Lower leg skin (tissue), 3 donors: ENCODE measurements around the gene CHST15.

Experiments used
- POLR2A ChIP-seq, 2 donors: fragments of 450-650 bp; IDR thresholded peaks; one replicate each; pipeline ENCODE4 v1.6.1; 2016 to 2017; ENCODE audit warnings: antibody characterized with exemption in 2 of 2, mild to moderate bottlenecking in 1 of 2, moderate library complexity in 1 of 2
- TF ChIP-seq, protein P1 (sequence below), 3 donors: fragments of 450-650 bp; IDR thresholded peaks; one replicate each; pipeline ENCODE4 v1.5.1; 2016; ENCODE audit warnings: antibody characterized with exemption in 3 of 3, mild to moderate bottlenecking in 3 of 3, moderate library complexity in 2 of 3

DNA sequence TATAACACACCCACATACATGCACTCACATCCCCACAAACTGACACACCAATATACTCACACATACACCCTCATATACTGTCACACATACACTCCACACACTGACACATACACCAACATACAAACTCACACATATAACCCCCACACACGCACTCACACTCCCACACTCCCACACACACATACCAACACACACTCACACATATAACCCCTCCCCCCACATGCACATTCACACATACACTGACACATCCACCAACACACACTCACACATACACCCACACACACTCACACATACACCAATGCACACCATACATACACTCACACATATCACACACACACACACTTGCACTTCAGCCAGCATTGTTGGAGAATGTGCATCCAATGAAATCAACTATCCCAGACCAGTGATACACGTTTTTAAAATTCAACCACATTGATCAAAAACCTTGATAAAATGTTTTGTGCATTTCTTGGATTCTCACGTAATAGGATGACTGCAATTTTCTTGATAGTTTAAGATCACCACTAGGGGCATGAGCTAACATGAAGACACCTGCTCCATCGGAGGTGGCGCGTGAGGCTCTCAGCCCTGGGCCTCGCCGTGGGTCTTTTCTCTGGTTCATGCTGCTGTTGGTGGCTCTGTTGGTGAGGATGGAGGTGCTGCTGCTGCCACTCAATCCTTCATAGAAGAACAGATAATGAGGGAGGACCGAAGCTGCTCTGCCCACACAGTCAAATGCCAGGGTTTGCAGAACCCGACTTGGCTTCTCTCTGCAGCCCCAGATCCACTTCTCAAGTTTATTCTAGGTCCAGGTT lies 32.1 kb upstream of the CHST15 start:
- TF ChIP-seq, protein P1, sequence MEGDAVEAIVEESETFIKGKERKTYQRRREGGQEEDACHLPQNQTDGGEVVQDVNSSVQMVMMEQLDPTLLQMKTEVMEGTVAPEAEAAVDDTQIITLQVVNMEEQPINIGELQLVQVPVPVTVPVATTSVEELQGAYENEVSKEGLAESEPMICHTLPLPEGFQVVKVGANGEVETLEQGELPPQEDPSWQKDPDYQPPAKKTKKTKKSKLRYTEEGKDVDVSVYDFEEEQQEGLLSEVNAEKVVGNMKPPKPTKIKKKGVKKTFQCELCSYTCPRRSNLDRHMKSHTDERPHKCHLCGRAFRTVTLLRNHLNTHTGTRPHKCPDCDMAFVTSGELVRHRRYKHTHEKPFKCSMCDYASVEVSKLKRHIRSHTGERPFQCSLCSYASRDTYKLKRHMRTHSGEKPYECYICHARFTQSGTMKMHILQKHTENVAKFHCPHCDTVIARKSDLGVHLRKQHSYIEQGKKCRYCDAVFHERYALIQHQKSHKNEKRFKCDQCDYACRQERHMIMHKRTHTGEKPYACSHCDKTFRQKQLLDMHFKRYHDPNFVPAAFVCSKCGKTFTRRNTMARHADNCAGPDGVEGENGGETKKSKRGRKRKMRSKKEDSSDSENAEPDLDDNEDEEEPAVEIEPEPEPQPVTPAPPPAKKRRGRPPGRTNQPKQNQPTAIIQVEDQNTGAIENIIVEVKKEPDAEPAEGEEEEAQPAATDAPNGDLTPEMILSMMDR (IDR thresholded peaks at IDR 0.05), result no peak
- no peak for TF ChIP-seq POLR2A (IDR thresholded peaks at IDR 0.05)
